DLD1 (cell line): ENCODE data around the gene PHC3.
"Not testable (repeated sequence)": the region's sequence is repeated elsewhere in the genome, so short reads cannot be mapped to it uniquely, and the experiment has no call there.

ENCODE experiments used
- in situ Hi-C: cut with HindIII; loops from 2 replicates; pipeline ENCODE4 v1.10.0; 2017; ENCODE audit warnings: low sequenced_read_pairs

Gene PHC3

DNA sequence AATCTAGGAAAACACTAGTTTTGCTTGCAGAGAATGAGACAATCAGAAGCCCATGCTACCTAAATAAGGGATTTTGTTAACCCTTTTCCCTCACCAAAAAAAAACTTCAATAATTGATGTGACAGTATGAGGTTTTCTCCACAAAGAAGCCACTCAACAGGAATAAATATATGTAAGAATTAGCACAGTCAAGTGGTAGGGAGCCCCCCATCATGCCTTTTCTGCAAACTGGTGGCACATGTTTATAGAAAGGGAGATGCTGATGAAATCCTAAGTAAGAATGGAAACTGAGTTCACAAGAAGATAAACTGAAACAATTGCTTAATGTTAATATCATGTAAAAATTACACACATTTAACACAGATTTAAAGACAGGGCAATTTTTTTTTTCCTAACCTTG, 51.0 kb downstream of the PHC3 start:
- in situ Hi-C loops, result no loop called here

DNA sequence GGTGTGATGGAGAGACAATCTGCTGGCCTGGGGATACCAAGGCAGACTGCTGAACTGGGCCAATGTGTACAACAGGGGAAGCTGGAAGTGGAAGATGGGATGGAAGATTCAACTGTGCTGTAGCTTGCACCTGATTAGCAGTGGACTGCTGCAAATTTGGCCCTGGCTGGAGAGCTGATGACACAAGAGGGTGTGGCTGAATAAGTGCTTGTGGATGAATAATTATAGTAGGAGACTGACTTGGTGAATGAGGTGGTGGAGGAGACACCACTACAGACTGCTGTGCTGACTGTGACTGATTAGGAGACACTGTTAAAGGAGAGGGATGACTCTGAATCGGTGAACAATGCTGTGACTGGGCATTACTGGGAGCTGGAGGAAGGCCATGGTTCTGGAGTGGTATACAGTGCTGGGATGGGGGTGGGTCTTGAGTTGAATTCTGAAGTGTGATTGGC, 52.5 kb downstream of the PHC3 start:
- in situ Hi-C loops, result no loop called here

DNA sequence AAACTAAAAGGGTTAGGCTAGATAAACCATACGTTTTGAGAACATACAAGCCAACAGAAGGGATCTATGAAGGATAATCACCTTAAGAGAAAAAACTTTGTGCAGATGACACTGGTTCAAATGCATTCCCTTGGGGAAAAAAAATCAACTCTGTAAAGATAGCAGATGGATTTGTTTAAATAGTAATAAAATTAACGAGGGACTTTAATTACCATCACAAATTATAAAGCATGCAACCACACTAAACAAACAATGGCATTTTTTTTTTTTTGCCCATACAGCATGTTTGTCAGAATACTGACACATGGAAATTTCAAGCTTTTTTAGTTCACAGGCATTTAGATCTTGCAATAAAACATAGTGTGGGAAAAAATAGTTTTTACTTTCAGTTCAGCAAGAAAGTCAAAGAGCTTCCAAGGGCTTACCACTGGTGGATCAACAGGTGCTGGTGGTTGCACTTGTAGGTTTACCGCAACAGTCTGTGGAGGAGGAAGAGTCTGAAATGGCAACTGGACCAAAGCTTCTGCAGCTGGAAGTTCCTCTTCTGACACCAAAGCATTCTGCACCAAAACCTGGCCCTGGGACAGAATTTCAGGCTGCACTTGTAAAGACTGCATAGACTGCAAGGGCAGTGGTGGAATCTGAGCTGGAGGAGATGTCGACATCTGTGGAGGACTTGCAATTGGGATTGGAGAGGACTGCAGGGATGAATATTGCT, 53.1 kb downstream of the PHC3 start:
- in situ Hi-C loops, result no loop called here

DNA sequence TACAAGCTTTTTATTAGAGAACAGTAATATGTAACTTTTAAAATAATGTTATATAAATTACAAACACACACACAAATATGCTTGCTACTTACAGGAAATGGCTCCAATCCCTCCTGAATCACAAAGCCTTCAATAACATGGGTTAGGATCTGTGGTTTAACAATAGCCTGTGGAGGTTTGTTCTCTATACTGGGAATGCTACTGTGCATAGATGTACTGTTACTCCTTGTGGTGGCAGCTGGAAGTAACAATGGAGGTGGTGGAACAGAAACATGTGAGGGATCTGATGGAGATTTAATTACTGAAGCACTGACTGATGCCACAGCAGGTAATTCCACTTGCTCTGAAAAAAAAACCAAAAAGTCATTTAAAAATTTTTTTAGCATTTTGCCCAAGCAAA, 64.4 kb downstream of the PHC3 start:
- in situ Hi-C loops, result no loop called here

- in situ Hi-C loops, result not testable (repeated sequence)
Measured at GRCh38 chr3:170114165-170114564, 67.4 kb downstream of the PHC3 start.

- in situ Hi-C loops, result no loop called here
Measured at GRCh38 chr3:170111147-170111771, 70.3 kb downstream of the PHC3 start.

DNA sequence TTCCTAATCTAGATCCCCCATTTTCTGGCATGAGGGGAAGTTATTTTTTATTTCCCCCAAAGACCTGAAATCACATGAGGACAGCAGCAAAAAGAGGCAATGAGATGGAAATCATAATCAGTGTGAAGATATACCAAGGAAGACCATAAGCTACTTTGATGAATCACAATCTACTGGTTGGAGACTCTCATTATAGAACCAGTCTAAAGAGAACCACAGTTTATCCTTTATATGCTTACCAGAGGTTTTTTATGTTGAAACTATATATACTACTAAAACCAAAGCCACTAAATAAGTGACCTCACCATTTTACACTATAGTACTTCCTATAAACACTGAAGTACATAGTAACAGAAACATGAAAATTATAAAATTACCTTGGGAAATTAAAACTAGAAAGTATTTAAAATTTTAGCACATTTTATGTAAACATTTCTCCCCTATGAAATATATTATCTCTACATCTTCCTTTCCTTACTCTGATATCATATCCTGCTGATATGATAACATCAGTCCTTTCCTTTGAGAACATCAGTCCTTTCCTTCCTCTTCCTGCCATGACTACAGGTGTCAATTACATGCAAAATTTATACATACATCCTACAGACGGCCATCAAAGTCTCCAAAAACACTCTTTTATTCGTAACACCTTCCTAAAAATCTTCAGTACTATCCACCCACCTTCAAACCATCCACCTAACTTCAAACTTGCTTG, 71.8 kb downstream of the PHC3 start:
- in situ Hi-C loops, result no loop called here

GRCh38 chr3:170108955-170109354, 72.6 kb downstream of the PHC3 start:
- in situ Hi-C loops, result no loop called here

DNA sequence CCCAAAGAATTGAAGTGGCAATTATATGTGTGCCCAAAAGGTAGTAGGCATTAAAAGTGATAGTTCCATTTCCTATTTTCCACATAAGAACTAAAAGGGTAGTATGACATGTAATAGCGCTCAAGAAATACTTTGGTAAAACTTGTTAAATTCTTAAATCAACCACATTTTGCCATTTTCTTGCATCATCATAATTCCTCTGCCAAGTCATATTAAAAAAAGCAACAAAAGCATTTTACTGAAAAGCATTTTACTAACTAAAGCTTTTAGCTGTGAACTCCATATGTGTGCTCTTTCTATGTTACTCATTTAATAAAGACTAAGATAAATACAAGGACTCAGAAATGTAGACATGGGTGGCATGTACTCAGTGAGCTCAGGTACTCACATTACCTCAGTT, 73.6 kb downstream of the PHC3 start:
- in situ Hi-C loops, result no loop called here

DNA sequence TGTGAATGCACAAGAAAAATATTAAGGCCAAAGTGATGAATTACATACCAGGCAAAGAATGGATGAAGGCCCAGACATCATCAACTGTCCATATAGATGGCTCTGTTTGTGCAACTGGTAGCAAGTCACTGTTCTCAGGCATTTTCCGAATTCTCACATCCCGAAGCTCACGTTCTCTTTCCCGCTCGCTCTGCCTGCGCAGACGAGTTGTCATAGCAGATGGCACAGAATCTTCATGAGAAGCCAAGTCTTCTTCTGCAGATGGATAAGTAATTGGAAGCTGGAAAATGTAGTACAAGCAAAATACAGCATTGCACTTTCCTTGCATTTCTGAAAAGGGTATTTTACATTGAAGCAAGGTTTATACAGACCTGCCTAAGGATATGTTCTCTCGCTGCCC, 79.1 kb downstream of the PHC3 start:
- in situ Hi-C loops, result no loop called here

DNA sequence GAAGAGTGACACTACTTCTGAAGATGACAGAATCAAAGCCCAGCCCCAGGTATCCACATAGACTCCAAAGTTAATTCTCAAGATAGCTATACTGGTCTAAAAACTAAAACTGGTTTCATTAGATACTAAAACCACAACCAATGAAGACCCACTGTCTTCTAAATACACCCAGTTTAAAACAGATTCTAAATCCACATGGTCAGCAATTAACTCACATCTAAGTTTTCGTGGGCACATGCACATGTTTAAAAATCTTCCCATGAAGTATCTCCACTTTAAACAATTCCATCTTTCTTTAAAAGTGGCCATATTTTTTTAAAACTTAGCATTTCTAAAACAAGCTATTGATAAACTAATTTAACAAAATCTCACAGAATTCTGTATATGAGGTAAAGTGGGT, 80.6 kb downstream of the PHC3 start:
- in situ Hi-C loops, result no loop called here

- in situ Hi-C loops, result no loop called here
Measured at GRCh38 chr3:170098753-170099152, 82.8 kb downstream of the PHC3 start.

DNA sequence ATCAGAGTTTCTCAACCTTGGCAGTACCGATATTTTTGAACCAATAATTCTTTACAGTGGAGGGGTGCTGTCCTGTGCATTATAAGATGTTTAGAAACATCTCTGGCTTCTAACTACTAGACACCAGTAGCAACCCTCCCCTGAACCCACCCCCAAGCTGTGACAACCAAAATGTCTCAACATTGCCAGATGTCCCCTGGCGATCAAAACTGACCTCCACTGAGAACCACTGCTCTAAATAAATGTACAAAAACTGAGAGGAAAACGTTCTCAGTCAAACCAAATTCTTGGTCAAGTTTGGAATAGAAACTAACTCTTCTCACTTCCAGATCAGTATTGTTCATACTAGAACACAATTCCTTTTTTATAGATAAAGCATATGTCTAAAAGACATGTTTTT, 85.2 kb downstream of the PHC3 start:
- in situ Hi-C loops, result no loop called here

DNA sequence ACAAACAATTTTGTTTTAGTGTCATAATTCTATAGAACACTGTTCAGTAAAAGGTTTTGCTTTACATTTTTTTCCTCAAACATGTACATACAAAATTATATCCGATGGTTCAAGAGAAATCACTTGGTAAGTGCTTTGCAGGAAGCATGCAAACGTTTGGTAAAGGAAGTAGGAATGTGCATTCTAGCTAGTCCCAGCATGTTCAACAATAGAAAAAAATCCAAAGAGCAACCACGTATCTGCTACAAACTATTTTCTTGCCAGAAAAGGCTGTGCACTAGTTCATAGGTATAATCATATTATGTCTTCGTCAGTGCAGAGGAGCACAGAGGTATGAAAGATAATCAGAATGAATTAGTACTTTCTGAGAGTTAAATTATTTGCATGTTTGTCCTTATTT, 85.8 kb downstream of the PHC3 start:
- in situ Hi-C loops, result no loop called here

DNA sequence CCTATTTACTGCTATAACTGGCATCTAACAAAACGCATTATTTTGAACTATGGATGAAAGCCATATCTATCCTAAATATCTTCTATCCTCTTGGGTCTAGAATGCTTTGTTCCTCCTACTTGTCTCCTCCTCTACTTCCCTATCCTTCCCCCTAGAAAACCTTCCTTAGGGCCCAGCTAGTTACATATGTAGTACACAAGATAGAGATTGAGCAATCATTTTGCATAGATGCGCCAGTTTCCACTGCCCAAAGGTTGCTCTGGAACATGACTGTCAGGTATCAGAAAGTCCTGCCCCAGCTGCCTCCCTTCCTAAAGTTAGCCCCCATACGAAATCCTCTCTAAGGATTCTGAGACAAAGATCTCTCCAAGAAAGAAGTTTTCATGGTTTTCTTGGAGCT, 88.6 kb downstream of the PHC3 start:
- in situ Hi-C loops, result no loop called here

DNA sequence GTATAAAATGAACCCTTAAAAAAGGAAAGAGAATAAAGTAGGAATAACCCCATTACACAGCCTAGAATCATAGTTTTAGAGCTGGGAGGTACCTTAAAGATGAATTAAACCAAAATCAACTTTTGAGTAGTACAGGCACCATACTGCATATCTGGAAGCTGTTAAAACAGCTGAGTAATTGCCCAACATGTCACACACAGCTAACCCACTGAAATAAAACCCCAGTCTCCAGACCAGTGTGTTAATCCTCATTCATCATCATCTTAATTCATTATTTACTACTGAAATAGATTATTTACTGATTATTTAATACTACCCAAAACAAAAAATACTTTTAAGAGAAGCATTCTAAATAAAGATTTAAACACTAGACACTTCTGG, 90.9 kb downstream of the PHC3 start:
- in situ Hi-C loops, result no loop called here

- in situ Hi-C loops, result no loop called here
Measured at GRCh38 chr3:170089862-170090600, 91.5 kb downstream of the PHC3 start.

DNA sequence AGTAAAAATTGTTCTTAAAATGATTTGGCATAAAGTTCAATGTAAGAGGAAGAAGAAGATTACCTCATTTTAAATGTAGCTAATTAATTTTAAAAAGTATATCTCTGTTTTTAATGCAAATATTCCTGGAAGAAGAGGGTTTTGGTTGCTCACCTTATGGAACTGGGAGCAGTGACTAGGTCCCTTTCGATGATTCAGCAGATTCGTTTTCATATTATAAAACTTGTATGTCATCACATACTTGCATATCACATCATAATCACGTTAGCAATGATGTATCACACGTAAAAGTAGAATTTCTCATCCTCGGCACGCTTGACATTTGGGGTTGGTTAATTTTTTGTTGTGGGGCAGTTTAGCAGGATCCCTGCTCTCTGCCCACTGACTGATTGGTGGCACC, 96.1 kb downstream of the PHC3 start:
- in situ Hi-C loops, result no loop called here

- in situ Hi-C loops, result no loop called here
Measured at GRCh38 chr3:170083343-170083742, 98.2 kb downstream of the PHC3 start.

- in situ Hi-C loops, result no loop called here
Measured at GRCh38 chr3:170081079-170081741, 100.3 kb downstream of the PHC3 start.

GRCh38 chr3:170080605-170081004, 100.9 kb downstream of the PHC3 start:
- in situ Hi-C loops, result no loop called here
